ENCODE data around the gene UBE2E2. TPM values are rescaled to one million over a fixed set of nuclear protein-coding genes. Genes with fewer than 3 reads are reported as not detected.

Gene UBE2E2
- polyA plus RNA-seq, 1 donor (not counting 4 experiments of a cell fraction or from before 2014, with no cell fraction given): 63.2 TPM

GRCh38 chr3:23590424-23591273 lies 387.5 kb downstream of the UBE2E2 start:
- H3K9me3 ChIP-seq (ENCODE audit: control insufficient read depth, low read depth, low read length): no peaks in the 10 kb centered on the region
- H3K79me2 ChIP-seq (ENCODE audit: control insufficient read depth, insufficient read depth, low read length): no peaks in the 10 kb centered on the region
- dilution Hi-C loops (cut with MboI; ENCODE audit: extremely low pct_ligation_motif_present, low sequenced_read_pairs): no loop called here
- H3K9me1 ChIP-seq (ENCODE audit: control insufficient read depth, extremely low read depth, insufficient read depth, low read length): no peaks in the 10 kb centered on the region
- no peak overlapping the region for H2AFZ ChIP-seq (ENCODE audit: control insufficient read depth, low read length)
- H3K36me3 ChIP-seq (ENCODE audit: control insufficient read depth in 2 of 2, extremely low read depth in 1 of 2, insufficient read depth in 2 of 2, low read length in 2 of 2): no peaks in the 10 kb centered on the region
- H3K27me3 ChIP-seq (ENCODE audit: control insufficient read depth, extremely low read depth, insufficient read depth, low read length): no peaks in the 10 kb centered on the region
- no peak overlapping the region for H3K4me3 ChIP-seq (ENCODE audit: control insufficient read depth in 2 of 3, extremely low read depth in 1 of 3, insufficient read depth in 2 of 3, low read depth in 1 of 3, low read length in 3 of 3)
- H3K4me2 ChIP-seq (ENCODE audit: control insufficient read depth, extremely low read depth, insufficient read depth, low read depth, low read length): no peak overlapping the region
- DNase-seq (ENCODE audit: low read depth, low spot score) (no peak), FAIRE-seq (no peak)
- no peak for TF ChIP-seq CTCF (optimal IDR thresholded peaks at IDR 0.05 in 1 of 3, IDR thresholded peaks at IDR 0.05 in 1 of 3, conservative IDR thresholded peaks at IDR 0.05 in 1 of 3; ENCODE audit: extremely low read depth in 1 of 3, insufficient read depth in 2 of 3, low read length in 3 of 3)
- no peaks in the 10 kb centered on the region for H4K20me1 ChIP-seq (ENCODE audit: control insufficient read depth, extremely low read depth, insufficient read depth, low read length)
- H3K27ac ChIP-seq (ENCODE audit: control insufficient read depth, insufficient read depth, low read length): no peak overlapping the region
- H3K4me1 ChIP-seq (ENCODE audit: control insufficient read depth, extremely low read depth, insufficient read depth, low read length): no peaks in the 10 kb centered on the region
- no peak overlapping the region for H3K9ac ChIP-seq (ENCODE audit: control insufficient read depth, extremely low read depth, insufficient read depth, low read length)

- no peaks in the 10 kb centered on the region for H3K36me3 ChIP-seq (ENCODE audit: control insufficient read depth in 2 of 2, extremely low read depth in 1 of 2, insufficient read depth in 2 of 2, low read length in 2 of 2)
- H2AFZ ChIP-seq (ENCODE audit: control insufficient read depth, low read length): no peak overlapping the region
- H3K9me1 ChIP-seq (ENCODE audit: control insufficient read depth, extremely low read depth, insufficient read depth, low read length): no peaks in the 10 kb centered on the region
- dilution Hi-C loops (cut with MboI; ENCODE audit: extremely low pct_ligation_motif_present, low sequenced_read_pairs): no loop called here
- H3K27ac ChIP-seq (ENCODE audit: control insufficient read depth, insufficient read depth, low read length): no peak overlapping the region
- no peaks in the 10 kb centered on the region for H3K27me3 ChIP-seq (ENCODE audit: control insufficient read depth, extremely low read depth, insufficient read depth, low read length)
- H3K79me2 ChIP-seq (ENCODE audit: control insufficient read depth, insufficient read depth, low read length): no peaks in the 10 kb centered on the region
- FAIRE-seq (no peak), DNase-seq (ENCODE audit: low read depth, low spot score) (no peak)
- H4K20me1 ChIP-seq (ENCODE audit: control insufficient read depth, extremely low read depth, insufficient read depth, low read length): no peaks in the 10 kb centered on the region
- no peak overlapping the region for H3K4me2 ChIP-seq (ENCODE audit: control insufficient read depth, extremely low read depth, insufficient read depth, low read depth, low read length)
- no peak overlapping the region for H3K4me3 ChIP-seq (ENCODE audit: control insufficient read depth in 2 of 3, extremely low read depth in 1 of 3, insufficient read depth in 2 of 3, low read depth in 1 of 3, low read length in 3 of 3)
- no peaks in the 10 kb centered on the region for H3K9me3 ChIP-seq (ENCODE audit: control insufficient read depth, low read depth, low read length)
- H3K4me1 ChIP-seq (ENCODE audit: control insufficient read depth, extremely low read depth, insufficient read depth, low read length): no peaks in the 10 kb centered on the region
- no peak for TF ChIP-seq CTCF (optimal IDR thresholded peaks at IDR 0.05 in 1 of 3, IDR thresholded peaks at IDR 0.05 in 1 of 3, conservative IDR thresholded peaks at IDR 0.05 in 1 of 3; ENCODE audit: extremely low read depth in 1 of 3, insufficient read depth in 2 of 3, low read length in 3 of 3)
- TF ChIP-seq EZH2 (IDR thresholded peaks at IDR 0.05; ENCODE audit: low read length): no peak
- no peak overlapping the region for H3K9ac ChIP-seq (ENCODE audit: control insufficient read depth, extremely low read depth, insufficient read depth, low read length)
Observed at GRCh38 chr3:23591374-23591773, 388.2 kb downstream of the UBE2E2 start.

All from keratinocyte (primary cell).